Loucy (cell line): ENCODE data around the gene GALNT7.
A peak's percentile ranks its signal among the peaks of the same experiment; 100 is the strongest.

Experiments
- H2AFZ ChIP-seq: fragments of 200-600 bp; sonication (generic); 2 replicates; pipeline ENCODE4 v1.6.0; 2016; ENCODE audit warnings: antibody characterized with exemption, mild to moderate bottlenecking, low read length, moderate library complexity
- H3F3A ChIP-seq: fragments of 200-600 bp; 2 replicates; pipeline ENCODE4 v1.6.0; 2016; ENCODE audit warnings: antibody characterized with exemption, low read depth, mild to moderate bottlenecking
- H3K27me3 ChIP-seq: fragments of 200-600 bp; sonication (generic); 2 replicates; pipeline ENCODE4 v1.6.1; 2014; ENCODE audit warnings: low read length, mild to moderate bottlenecking; ENCODE audit not compliant: insufficient read depth, poor library complexity, severe bottlenecking
- H3K36me3 ChIP-seq: fragments of 200-600 bp; sonication (generic); 2 replicates; pipeline ENCODE4 v1.6.1; 2016; ENCODE audit warnings: low read length; ENCODE audit not compliant: insufficient read depth
- H3K4me1 ChIP-seq: fragments of 200-600 bp; sonication (generic); 2 replicates; pipeline ENCODE4 v1.5.1; 2014; ENCODE audit warnings: low read length, mild to moderate bottlenecking; ENCODE audit not compliant: insufficient read depth, poor library complexity, severe bottlenecking
- H3K4me2 ChIP-seq: fragments of 200-600 bp; sonication (generic); 2 replicates; pipeline ENCODE4 v1.6.0; 2014; ENCODE audit warnings: antibody characterized with exemption, low read length, low read depth, mild to moderate bottlenecking; ENCODE audit not compliant: poor library complexity, severe bottlenecking
- H3K4me3 ChIP-seq: fragments of 200-600 bp; sonication (generic); 2 replicates; pipeline ENCODE4 v1.5.1; 2014; ENCODE audit warnings: low read length, mild to moderate bottlenecking, mixed read lengths; ENCODE audit not compliant: poor library complexity, severe bottlenecking
- H3K79me2 ChIP-seq: fragments of 200-600 bp; sonication (generic); 2 replicates; pipeline ENCODE4 v1.6.1; 2014; ENCODE audit warnings: low read length; ENCODE audit not compliant: insufficient read depth
- H3K9ac ChIP-seq: fragments of 200-600 bp; sonication (generic); 2 replicates; pipeline ENCODE4 v1.6.0; 2014; ENCODE audit warnings: mild to moderate bottlenecking, low read depth, low read length, moderate library complexity; ENCODE audit not compliant: poor library complexity, severe bottlenecking
- H3K9me2 ChIP-seq: fragments of 200-600 bp; sonication (generic); replicated peaks from 2 replicates; pipeline ENCODE4 v1.6.1; 2016; ENCODE audit warnings: low read depth, low read length, mixed read lengths
- H3K9me3 ChIP-seq: fragments of 200-600 bp; sonication (generic); 2 replicates; pipeline ENCODE4 v1.6.1; 2014; ENCODE audit warnings: mild to moderate bottlenecking, antibody characterized with exemption, low read length, low read depth; ENCODE audit not compliant: insufficient read depth
- H4K20me1 ChIP-seq: fragments of 200-600 bp; sonication (generic); 2 replicates; pipeline ENCODE4 v1.6.0; 2014; ENCODE audit warnings: antibody characterized with exemption, low read length, mild to moderate bottlenecking; ENCODE audit not compliant: insufficient read depth, poor library complexity, severe bottlenecking
- CTCF ChIP-seq: fragments of 200-600 bp; sonication (generic); conservative IDR thresholded peaks from 2 replicates; pipeline ENCODE4 v1.5.1; 2014; ENCODE audit warnings: mild to moderate bottlenecking, antibody characterized with exemption, low read length
- EZH2phosphoT487 ChIP-seq: fragments of 200-600 bp; IDR thresholded peaks from 2 replicates; pipeline ENCODE4 v1.6.1; 2018; ENCODE audit warnings: antibody characterized with exemption, mild to moderate bottlenecking, moderate library complexity, borderline replicate concordance

The GALNT7 gene

GRCh38 chr4:173174184-173174583, 5.6 kb downstream of the GALNT7 start:
- no peaks in the 10 kb centered on the region for H3K9me2 ChIP-seq

DNA sequence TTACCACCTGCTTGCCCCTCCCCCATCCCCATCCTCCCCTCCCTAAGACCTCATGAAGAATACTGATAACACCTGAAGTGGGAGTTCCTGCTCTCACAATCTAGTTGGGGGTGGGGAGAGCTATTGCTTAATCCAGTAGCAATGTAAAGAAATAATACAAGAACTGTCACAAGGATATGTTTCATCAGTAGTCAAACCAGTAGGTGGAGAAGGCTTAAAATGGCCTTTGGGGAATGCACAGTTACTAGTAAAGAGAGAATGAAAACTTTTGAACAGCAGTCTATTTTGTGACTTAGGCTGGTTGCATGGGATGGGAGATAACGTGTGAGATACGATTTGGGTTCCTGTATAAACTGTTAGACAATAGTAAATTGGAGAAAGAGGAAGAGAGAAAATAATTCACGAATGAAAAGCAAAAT, 6.0 kb downstream of the GALNT7 start:
- no peaks in the 10 kb centered on the region for H3K27me3 ChIP-seq
- H3K9ac ChIP-seq: no peak overlapping the region
- H3K36me3 ChIP-seq: no peaks in the 10 kb centered on the region
- TF ChIP-seq CTCF: no peak
- TF ChIP-seq EZH2phosphoT487: no peak
- no peak overlapping the region for H2AFZ ChIP-seq
- peak overlapping the region; percentile 97 for H3K4me3 ChIP-seq
- H4K20me1 ChIP-seq: peaks cover 94% of the 10 kb centered on the region
- H3K9me2 ChIP-seq: no peaks in the 10 kb centered on the region
- H3K9me3 ChIP-seq: no peaks in the 10 kb centered on the region
- H3K4me1 ChIP-seq: peaks cover 79% of the 10 kb centered on the region
- H3F3A ChIP-seq: no peaks in the 10 kb centered on the region
- H3K79me2 ChIP-seq: peaks cover 96% of the 10 kb centered on the region
- H3K4me2 ChIP-seq: peak overlapping the region; percentile 97

More at GRCh38 chr4:173174184-173174583, 5.6 kb downstream of the GALNT7 start:
- Histone ChIP-seq H3K79me2 (peaks cover 92% of the 10 kb centered on the region), H3K4me2 (peak overlapping the region; percentile 97), H3K36me3 (no peaks in the 10 kb centered on the region), H2AFZ (no peak overlapping the region), H3K9me3 (no peaks in the 10 kb centered on the region), H3K4me1 (peaks cover 79% of the 10 kb centered on the region), H3K4me3 (peak overlapping the region; percentile 97), H3K9ac (peak overlapping the region; percentile 9), H3K27me3 (no peaks in the 10 kb centered on the region), H3F3A (no peaks in the 10 kb centered on the region), H4K20me1 (peaks cover 90% of the 10 kb centered on the region)
- TF ChIP-seq EZH2phosphoT487: no peak
- no peak for TF ChIP-seq CTCF

- no peak overlapping the region for H2AFZ ChIP-seq
- no peak for TF ChIP-seq EZH2phosphoT487
- no peak for TF ChIP-seq CTCF
- peaks cover 100% of the 10 kb centered on the region for H3K79me2 ChIP-seq
- no peaks in the 10 kb centered on the region for H3K9me3 ChIP-seq
- H3K36me3 ChIP-seq: no peaks in the 10 kb centered on the region
- H3K27me3 ChIP-seq: no peaks in the 10 kb centered on the region
- peaks cover 97% of the 10 kb centered on the region for H4K20me1 ChIP-seq
- no peaks in the 10 kb centered on the region for H3F3A ChIP-seq
- no peak overlapping the region for H3K9ac ChIP-seq
- H3K4me1 ChIP-seq: peaks cover 76% of the 10 kb centered on the region
- H3K4me3 ChIP-seq: no peak overlapping the region
- no peaks in the 10 kb centered on the region for H3K9me2 ChIP-seq
- peak overlapping the region; percentile 97 for H3K4me2 ChIP-seq
Measured at GRCh38 chr4:173176010-173176409, 7.4 kb downstream of the GALNT7 start.
